Peyer's patch (tissue), 4 donors: ENCODE measurements around the gene BRD3OS. TPM values are rescaled to one million over a fixed set of nuclear protein-coding genes. Genes with fewer than 3 reads are reported as not detected.

Experiments used
- DNase-seq, 3 donors: peaks; one replicate each; pipeline ENCODE4 v3.0.0-alpha.2; 2017 to 2019
- H3K27ac ChIP-seq, 4 donors: fragments of 200-600 bp; sonication (generic); one replicate each; pipeline ENCODE4 v1.5.1; 2016 to 2019
- H3K27me3 ChIP-seq, 2 donors: fragments of 200-600 bp; sonication (generic); one replicate each; pipeline ENCODE4 v1.5.1; 2019
- H3K36me3 ChIP-seq, 3 donors: fragments of 200-600 bp; sonication (generic); one replicate each; pipeline ENCODE4 v1.5.1; 2016 to 2019
- H3K4me1 ChIP-seq, 4 donors: fragments of 200-600 bp; sonication (generic); one replicate each; pipeline ENCODE4 v1.5.1; 2016 to 2019
- H3K4me3 ChIP-seq, 4 donors: fragments of 200-600 bp; sonication (generic); 1 replicate in 3 of 4; 2 replicates in 1 of 4; pipeline ENCODE4 v1.5.1; 2016 to 2019; ENCODE audit warnings: mild to moderate bottlenecking in 1 of 4
- H3K9me3 ChIP-seq, 4 donors: fragments of 200-600 bp; sonication (generic); one replicate each; pipeline ENCODE4 v1.5.1; 2016 to 2019; ENCODE audit warnings: mild to moderate bottlenecking in 1 of 4
- CTCF ChIP-seq, 6 experiments: fragments of 450-650 bp in 4 of 6; fragments of 200-600 bp in 2 of 6; sonication (generic) in 1 of 6; IDR thresholded peaks; one replicate each; pipeline ENCODE4 v1.5.1; 2017 to 2019; ENCODE audit warnings: antibody characterized with exemption in 6 of 6, mild to moderate bottlenecking in 3 of 6, moderate library complexity in 1 of 6
- POLR2A ChIP-seq, 2 donors: fragments of 450-650 bp; IDR thresholded peaks; one replicate each; pipeline ENCODE4 v1.5.1; 2017; ENCODE audit warnings: antibody characterized with exemption in 2 of 2, mild to moderate bottlenecking in 2 of 2, moderate library complexity in 2 of 2
- total RNA-seq, 4 donors: library from RNA; depleted of rRNA; stranded (reverse); fragments of >200 nt; gene quantifications; one replicate each; pipeline ENCODE4 v1.1.0, GENCODE V29; 2016

The BRD3OS gene
- total RNA-seq, 4 donors from 2014 or later: 1.4 to 11.6 (median 2.3) TPM

- Histone ChIP-seq H3K9me3 (no peaks in the 10 kb centered on the region), H3K4me3 (no peak overlapping the region), H3K4me1 (peaks cover 0 to 5% (median 5%) of the 10 kb centered on the region in 4 donors), H3K27ac (no peak overlapping the region), H3K27me3 (no peaks in the 10 kb centered on the region), H3K36me3 (peaks cover 0 to 60% (median 0%) of the 10 kb centered on the region in 3 donors)
- no peak for DNase-seq
- no peak for TF ChIP-seq CTCF (IDR thresholded peaks at IDR 0.05)
These were observed 5.7 kb downstream of the BRD3OS start for GRCh38 chr9:134030821-134031470.

GRCh38 chr9:134031783-134032182 lies 6.5 kb downstream of the BRD3OS start:
- Histone ChIP-seq H3K27me3 (no peaks in the 10 kb centered on the region), H3K36me3 (peaks cover 0 to 66% (median 0%) of the 10 kb centered on the region in 3 donors), H3K4me3 (no peak overlapping the region), H3K4me1 (no peaks in the 10 kb centered on the region), H3K9me3 (no peaks in the 10 kb centered on the region), H3K27ac (no peak overlapping the region)
- DNase-seq: no peak
- TF ChIP-seq CTCF (IDR thresholded peaks at IDR 0.05) (no peak), POLR2A (IDR thresholded peaks at IDR 0.05) (no peak)

- H3K4me3 ChIP-seq: no peak overlapping the region
- no peaks in the 10 kb centered on the region for H3K4me1 ChIP-seq
- H3K36me3 ChIP-seq: peaks cover 0 to 69% (median 0%) of the 10 kb centered on the region in 3 donors
- H3K9me3 ChIP-seq: no peaks in the 10 kb centered on the region
- no peaks in the 10 kb centered on the region for H3K27me3 ChIP-seq
- no peak overlapping the region for H3K27ac ChIP-seq
- DNase-seq: no peak
- no peak for TF ChIP-seq POLR2A (IDR thresholded peaks at IDR 0.05)
- TF ChIP-seq CTCF (IDR thresholded peaks at IDR 0.05): no peak
These were observed 7.4 kb downstream of the BRD3OS start for GRCh38 chr9:134032456-134033222.

GRCh38 chr9:134033516-134034214 lies 8.4 kb downstream of the BRD3OS start:
- H3K4me1 ChIP-seq: no peaks in the 10 kb centered on the region
- TF ChIP-seq POLR2A (IDR thresholded peaks at IDR 0.05) (no peak), CTCF (IDR thresholded peaks at IDR 0.05) (no peak)
- H3K9me3 ChIP-seq: no peaks in the 10 kb centered on the region
- H3K36me3 ChIP-seq: peaks cover 0 to 76% (median 0%) of the 10 kb centered on the region in 3 donors
- H3K4me3 ChIP-seq: no peak overlapping the region
- peak in 1 of 3 donors; percentile 45 for DNase-seq
- no peaks in the 10 kb centered on the region for H3K27me3 ChIP-seq
- no peak overlapping the region for H3K27ac ChIP-seq

GRCh38 chr9:134034215-134035040 lies 9.1 kb downstream of the BRD3OS start:
- Histone ChIP-seq H3K4me1 (no peaks in the 10 kb centered on the region), H3K27me3 (no peaks in the 10 kb centered on the region), H3K36me3 (peaks cover 0 to 81% (median 0%) of the 10 kb centered on the region in 3 donors), H3K27ac (no peak overlapping the region), H3K9me3 (no peaks in the 10 kb centered on the region), H3K4me3 (no peak overlapping the region)
- no peak for DNase-seq
- TF ChIP-seq POLR2A (IDR thresholded peaks at IDR 0.05): no peak
- TF ChIP-seq CTCF (IDR thresholded peaks at IDR 0.05): no peak
